NCI-H2107 (cell line): ENCODE measurements around the gene ABHD6.
"Not testable (repeated sequence)": the region's sequence is repeated elsewhere in the genome, so short reads cannot be mapped to it uniquely, and the experiment has no call there.

Source experiments
- DNase-seq: peaks from one replicate; lab custom pipeline; 2025; lab: John Stamatoyannopoulos, UW

ABHD6 gene

DNA sequence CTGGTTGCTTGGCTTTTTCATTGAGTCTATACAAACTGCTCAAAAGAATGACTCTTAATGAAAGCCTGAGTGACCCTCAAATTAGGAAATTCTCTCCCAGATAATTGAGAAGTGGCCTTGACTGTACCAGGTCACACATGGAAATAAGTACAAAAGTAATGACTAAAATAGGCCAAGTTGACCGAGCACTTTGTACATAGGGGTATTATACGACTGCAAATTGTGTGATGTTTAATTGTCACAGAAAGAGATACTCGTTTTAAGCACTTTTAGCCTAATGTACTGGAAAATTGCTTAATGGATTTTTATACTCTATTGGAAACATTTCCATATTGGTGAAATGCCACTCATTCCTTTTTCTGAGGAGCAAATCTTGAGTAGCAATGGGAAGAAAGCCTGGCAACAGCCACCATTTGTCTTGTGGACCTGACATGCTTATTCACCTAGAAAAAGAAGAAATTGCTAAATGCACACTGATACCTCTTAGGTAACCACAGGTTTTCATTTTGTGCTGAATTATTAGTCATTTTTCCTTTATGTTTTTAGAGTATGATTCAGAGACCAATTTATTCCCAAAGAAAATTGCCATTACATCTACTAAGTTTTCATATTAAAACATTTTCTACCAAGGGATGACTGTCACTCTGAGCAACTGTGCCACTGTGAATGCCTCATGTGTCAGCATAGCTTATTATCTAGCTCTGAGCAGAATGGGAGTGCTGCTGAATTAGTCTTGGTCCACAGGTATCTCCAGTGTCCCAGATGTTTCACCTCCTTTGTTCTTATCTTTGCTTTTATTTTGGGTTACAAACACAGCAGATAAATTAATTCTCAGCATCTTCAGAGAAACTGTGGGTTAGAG lies 86.2 kb downstream of the ABHD6 start:
- DNase-seq, result no peak

DNA sequence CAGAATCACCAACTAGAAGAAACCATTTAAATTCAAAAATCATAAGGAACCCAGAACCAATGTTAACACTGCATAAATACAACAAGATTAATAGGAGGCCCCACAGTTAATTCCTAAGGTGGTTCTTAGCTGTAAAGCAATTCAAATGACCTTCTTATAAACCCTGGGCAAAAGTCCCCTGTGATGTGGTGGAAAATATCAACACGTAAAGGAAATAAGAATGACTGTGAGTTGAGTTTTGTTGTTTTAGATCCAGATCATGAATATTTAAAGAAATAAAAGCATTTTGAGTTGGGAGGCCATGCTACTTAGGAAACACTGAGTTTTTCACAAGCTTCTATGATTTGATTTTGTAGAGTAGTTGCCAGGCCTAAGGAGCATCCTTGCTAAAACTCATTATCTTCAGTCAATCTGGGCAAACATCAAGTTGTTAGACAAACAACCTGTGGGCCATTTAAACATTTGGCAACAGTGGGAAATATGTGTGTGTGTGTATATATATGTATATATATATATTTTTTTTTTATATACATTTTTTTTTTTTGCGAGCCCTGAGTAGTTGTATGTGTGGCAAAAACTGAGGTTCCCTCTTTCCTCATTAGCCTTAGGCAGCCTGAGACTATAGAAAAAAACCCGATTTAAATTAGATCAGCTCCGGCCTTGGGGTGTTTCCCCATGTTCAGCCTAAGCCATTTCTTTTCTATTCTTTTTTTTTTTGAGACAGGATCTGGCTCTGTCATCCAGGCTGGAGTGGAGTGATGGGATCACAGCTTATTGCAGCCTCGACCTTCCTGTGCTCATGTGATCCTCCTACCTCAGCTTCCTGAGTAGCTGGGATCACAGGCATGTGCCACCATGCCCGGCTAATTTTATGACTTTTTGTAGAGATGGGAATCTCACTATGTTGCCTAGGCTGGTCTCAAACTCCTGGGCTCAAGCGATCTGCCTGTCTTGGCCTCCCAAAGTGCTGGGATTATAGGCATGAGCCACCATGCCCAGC lies 87.1 kb downstream of the ABHD6 start:
- DNase-seq, result no peak

DNA sequence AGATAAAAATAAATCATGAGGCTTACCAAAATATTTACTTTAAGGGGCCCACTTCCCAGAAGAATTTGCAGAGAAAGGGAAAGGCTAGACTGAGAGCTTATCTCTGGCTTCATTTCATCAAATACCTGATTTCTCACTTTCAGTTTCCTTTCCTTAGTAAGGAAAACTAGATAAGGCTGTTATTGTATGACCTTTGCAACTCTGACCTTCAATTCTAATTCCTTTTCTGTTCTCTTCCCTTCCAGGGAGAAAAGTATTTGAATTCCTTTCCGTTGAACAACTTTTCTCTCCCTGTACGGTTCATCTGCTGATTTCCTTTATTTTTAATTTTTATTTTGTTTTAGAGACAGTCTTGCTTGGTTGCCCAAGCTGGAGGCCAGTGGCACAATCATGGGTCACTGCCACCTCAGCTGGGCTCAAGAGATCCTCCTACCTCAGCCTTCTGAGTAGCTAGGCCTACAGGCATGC lies 88.0 kb downstream of the ABHD6 start:
- DNase-seq, result no peak

DNA sequence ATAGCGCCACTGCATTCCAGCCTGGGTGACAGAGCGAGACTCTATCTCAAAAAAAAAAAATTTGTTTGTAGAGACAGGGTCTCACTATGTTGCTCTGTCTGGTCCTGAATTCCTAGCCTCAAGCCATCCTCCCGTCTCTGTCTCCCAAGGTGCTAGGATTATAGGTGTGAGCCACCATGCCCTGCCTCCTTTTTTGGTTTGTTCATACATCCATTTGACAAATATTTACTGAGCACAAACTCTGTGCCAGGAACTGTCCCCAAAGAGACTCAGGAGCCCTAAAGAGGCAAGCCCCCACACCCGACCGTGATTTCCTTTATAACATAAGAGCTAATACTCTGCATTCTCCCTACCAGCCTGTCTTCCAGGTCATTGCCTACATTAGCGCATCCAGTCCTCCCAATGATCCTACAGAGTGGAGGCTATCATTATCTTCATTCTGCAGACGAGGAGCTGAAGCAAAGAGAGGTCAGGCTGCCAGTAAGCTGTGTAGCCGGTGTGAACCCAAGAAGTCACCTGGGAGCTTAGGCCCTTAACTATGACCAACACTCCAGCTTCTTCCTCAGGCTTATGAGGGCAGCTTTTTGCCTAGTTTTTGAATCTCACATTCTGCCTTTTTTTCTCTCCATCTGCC lies 88.8 kb downstream of the ABHD6 start:
- DNase-seq, result no peak

DNA sequence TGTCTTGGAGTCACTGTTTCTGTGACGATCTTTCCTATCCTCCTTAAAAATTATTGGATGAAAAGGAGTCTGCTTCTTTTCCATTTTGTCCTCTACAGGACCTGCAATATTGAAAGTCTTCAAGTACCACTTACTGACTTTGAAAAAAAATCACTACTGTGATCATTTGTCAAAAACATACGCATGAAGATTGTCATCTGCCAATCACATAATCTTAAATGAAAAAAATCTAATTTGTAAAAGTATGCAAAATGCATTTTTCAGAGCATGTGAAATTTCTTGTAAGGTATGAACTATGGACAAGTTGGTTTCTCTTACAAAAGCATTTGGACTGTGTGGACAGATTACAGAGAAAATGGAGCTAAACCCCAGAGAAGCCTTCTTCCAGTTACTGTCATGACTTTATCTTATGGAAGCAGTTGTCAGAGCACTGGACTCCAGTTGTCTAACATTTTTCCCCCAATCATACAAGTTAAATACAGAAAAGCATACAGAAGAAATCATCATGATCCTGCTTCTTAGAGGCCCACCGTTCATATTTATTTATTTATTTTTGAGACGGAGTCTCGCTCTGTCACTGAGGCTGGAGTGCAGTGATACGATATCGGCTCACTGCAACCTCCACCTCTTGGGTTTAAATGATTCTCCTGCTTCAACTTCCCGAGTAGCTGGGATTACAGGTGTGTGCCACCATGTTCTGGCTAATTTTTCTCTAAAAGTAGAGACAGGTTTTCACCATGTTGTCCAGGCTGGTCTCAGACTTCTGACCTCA lies 91.7 kb downstream of the ABHD6 start:
- DNase-seq, result no peak

DNA sequence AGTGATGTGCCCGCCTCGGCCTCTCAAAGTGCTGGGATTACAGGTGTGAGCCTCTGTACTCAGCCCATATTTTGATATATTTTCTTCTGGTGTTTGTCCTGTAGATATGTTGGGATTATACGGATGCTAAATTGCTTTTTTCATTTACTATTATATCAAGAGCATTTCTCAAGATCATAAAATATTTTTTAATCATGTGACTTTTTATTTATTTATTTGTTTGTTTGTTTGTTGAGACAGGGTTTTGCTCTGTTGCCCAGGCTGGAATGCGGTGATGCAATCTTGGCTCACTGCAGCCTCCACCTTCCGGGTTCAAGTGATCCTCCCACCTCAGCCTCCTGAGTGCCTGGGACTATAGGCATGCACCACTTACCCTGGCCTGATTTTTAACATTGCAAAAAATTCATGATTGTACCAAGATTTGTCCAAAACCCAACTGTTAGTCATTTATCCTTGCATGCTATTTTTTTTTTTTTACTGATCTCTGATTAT lies 92.4 kb downstream of the ABHD6 start:
- DNase-seq, result no peak

DNA sequence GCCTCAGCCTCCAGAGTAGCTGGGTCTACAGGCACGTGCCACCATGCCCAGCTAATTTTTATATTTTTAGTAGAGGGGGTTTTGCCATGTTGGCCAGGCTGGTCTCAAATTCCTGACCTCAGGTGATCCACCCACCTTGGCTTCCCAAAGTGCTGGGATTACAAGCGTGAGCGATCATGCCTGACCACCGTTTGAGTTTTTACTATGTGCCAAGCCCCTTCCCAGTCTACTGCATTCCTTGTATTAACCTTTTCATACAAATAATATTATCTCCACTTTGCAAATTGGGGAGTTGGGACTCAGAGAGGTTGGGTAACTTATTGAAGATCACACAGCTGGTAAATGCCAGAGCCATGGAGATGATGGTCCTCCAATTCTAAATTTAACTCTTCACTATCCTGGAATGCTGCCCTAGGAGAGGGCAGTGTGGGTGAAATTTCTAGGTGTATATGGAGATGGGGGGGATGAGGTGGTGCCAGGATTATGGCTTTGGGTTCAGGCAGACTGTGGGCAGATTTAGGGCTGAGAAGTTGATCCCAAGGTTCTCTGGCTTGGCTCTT lies 94.1 kb downstream of the ABHD6 start:
- no peak for DNase-seq

DNA sequence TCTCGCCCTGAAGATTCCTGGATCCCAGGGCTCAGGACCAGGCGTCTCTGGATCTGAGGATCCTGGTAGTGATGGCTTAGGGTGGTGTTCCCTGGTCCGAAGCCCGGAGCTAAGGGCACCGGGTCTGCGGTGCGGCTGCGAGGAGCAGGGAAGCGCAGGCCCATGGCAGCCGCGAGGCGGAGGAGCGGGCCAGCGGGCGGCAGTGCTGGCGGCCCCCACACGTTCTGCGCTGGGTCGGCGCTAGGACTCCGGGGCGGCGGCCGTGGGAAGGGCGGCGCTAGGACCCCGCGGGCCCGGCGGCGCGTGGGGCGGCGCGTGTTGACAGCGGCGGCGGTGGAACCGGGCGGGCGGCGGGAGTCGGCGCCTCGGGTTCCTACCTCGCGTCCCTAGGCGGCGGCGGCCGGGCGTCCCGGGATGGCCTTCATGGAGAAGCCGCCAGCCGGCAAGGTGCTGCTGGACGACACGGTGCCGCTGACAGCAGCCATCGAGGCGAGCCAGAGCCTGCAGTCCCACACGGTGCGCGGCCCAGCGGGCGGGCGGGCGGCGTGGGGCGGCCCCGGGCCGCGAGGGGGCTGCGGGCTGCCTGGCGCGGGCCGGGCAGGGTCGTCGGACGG lies 95.1 kb downstream of the ABHD6 start, which contains the start of gene PXK:
Gene PXK (plus strand): TSS at position 318 of the 614 bp plus-strand sequence. CDS start 97 bp downstream, at position 415.
- no peak for DNase-seq

DNA sequence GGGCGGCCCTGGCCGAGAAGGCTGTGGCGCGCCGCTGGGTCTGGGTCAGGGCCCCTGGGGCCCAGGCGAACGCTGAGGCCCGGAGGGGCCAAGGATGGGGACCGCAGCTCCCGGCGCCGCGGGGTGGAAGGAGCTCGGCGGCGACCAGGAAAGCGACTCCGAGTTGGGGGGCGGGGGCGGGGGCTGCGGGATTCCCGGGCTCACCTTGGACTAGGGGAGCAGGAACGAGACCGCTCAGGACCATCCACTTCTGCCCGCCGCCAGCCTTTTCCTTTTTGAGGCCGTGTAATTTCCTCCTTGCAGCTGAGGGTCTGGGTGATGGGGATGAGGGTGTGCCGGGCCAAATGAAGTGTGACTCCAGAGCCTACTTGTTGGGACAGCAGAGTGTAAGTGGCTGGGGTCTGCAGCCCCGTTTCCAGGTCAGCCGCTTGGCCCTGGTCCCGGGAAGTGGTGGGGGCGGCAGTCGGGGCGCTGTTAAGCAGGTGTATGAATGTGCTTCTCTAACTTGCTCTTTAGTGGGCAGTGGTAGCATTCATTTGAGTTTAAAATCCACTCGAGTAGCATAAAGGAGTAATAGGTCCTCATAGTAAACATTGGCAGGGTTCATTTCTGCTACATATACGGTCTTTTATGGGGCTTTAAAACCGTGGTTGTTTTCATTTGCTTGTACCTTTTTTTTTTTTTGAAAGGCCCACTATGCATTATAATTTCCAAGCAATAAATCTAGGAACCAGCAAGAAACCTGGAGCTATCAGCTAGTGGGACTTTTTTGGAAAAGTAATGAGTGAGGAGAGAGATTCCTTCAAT lies 95.8 kb downstream of the ABHD6 start:
- peak; percentile 21 for DNase-seq

DNA sequence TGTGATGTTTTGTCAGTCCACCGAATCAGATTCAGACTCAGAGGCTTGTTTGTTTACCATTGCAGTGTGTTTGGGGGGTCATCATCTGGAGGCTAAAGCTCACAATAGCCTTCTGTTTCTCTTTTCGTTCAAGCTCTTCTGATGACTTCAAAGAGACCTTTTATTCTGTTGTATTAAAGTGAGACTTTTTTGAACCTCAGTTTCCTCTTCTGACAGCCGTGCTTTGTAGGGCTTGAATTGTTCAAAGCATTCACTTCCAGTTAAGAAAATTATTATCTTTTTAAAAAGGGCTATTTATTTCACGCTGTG lies 96.4 kb downstream of the ABHD6 start:
- no peak for DNase-seq

DNA sequence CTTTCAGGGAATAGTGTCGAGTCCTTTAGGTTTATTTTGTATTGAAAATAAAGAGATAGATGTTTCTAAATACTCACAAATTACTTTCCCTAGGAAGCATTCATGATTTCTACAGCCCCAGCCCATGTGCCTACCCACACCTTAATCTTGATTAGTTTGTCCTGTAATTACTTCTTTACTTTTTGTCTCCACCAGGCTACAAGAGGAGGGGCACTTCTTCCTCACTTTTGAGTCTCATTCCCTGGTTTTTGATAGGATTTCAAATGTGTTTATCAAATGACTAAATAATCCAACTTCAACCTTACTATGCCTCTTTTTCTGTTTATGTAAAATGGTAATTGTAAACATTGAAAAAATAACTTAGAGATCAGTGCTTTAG lies 96.9 kb downstream of the ABHD6 start:
- DNase-seq, result no peak

DNA sequence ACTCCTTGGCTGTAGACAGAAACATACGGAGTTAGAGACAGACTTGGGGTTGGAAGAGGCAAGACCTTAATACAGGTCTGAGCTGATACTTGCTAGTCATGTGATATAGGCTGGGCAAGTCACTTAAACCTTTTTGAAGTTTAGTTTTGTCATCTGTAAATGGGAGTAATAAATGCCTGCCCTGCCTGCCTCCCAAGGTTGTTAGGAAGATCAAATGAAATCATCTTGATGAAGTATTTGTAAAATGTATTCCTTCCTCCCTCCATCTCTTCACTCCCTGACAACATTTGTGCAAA lies 98.0 kb downstream of the ABHD6 start:
- no peak for DNase-seq

DNA sequence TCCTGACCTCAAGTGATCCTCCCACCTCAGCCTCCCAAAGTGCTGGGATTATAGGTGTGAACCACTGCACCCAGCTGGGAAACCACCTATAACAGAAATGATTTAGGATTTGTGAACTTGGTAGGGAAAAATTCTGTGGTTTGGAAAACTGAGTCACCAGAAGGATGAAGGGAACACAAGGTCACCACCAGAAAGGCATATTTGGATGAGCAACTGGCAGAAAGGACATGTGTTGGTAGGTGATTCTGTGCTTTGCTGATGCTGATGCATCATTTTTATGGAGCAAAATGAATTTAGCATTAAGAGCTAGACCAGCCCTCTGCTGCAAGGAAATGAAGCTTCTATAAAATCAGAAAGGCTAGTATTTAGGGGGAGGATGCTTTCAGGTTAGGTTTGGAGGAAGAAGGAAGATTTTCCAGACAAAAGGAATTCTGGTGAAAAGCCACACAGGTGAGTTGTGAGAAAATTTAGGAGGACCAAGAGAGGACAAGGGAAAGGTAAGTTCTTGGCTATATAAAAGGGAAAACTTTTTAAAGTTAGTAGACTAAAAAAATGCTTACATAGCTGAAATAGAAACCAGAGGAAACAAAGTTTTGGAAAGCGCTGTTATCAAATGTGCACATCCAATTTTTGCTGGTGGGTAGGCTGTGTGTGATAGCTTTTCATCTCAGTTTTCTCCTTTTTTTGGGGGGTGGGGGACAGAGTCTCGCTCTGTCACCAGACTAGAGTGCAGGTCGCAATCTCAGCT lies 98.7 kb downstream of the ABHD6 start:
- no peak for DNase-seq

DNA sequence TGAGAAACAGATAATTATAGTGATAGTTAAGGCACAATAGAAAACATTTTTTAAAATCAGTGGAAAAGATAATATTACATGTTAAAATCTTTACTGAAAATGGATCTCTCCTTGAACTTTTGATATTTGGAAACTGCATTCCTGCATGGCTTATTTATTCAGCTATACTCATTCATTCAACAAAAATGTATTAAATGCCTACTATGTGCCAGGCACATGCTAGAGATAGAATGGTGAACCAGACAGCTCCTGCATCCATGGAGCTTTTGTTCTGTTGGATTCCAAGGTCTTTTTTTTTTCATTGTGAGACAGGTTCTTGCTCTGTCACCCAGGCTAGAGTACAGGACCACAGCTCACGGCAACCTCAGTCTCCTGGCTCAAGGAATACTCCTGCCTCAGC lies 99.6 kb downstream of the ABHD6 start:
- DNase-seq, result no peak

DNA sequence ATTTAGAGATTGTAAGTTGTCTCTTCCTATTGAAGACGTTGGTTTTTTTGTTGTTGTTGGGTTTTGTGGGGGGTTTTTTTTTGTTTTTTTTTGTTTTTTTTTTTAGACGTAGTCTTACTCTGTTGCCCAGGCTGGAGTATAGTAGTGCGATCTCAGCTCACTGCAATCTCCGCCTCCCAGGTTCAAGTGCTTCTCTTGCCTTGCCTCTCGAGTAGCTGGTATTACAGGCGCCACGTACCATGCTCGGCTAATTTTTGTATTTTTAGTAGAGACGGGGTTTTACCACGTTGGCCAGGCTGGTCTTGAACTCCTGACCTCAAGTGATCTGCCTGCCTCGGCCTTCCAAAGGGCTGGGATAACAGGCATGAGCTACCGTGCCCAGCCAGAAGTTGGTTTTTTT lies 101.6 kb downstream of the ABHD6 start:
- not testable (repeated sequence) for DNase-seq

DNA sequence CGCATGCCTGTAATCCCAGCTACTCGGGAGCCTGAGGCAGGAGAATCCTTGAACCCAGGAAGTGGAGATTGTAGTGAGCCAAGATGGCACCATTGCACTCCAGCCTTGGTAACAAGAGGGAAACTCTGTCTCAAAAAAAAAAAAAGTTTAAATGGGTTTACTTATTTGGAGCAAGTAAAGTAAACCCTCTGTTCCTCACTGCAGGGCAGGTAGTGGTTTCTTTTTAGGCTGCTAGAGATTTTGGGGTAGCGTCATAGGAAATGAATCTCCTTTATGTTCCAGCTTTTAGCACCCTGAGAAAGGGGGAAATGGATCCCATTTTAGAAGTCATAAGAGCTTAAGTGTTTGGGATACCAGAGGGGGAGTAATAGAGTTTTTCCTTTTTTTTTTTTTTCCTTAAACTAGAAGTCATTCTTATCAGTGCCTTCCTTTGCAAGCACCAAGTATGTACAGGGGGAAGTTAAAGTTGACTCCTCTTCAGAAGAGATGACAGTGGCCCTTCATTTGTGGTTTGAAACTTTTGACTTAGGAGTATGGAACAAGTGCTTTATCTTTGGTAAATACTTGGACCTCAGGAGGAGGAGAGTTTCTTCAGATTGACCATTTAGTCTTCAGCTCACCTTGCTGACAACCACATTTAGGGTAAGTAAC lies 103.1 kb downstream of the ABHD6 start:
- no peak for DNase-seq

DNA sequence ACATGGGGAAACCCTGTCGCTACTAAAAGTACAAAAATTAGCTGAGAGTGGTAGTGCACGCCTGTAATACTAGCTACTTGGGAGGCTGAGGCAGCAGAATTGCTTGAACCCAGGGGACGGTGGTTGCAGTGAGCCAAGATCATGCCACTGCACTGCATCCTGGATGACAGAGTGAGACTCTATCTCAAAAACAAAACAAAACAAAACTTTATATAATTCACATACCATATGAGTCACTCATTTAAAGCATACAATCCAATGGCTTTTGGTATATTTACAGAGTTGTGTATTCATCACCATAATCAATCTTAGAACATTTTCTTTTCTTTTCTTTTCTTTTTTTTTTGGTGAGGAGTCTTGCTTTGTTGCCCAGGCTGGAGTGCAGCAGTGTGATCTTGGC lies 103.8 kb downstream of the ABHD6 start:
- no peak for DNase-seq

DNA sequence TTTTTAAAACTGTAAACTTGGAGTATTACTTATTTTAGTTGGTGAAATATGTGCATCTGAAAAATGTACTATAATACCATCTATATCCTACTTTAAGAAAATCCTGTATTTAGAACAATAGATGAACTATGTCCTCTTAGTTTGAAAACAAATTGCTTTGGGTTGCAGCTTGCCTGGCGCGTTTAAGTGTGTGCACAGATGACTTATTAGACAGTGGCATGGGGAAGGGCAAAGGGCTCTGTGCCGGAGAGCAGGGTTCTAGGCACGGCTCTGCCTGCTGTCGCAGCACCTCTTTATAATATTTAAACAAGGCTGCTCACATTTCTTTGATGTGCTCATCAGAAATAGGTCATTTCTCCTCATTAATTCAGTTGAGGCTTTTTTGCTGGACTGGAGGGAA lies 105.1 kb downstream of the ABHD6 start:
- no peak for DNase-seq
